ENCODE measurements around the gene OAT. TPM values are rescaled to one million over a fixed set of nuclear protein-coding genes. Genes with fewer than 3 reads are reported as not detected.

Gene OAT
- total and polyA plus RNA-seq, 4 donors: 26.2 to 75.3 (median 53.7) TPM

DNA sequence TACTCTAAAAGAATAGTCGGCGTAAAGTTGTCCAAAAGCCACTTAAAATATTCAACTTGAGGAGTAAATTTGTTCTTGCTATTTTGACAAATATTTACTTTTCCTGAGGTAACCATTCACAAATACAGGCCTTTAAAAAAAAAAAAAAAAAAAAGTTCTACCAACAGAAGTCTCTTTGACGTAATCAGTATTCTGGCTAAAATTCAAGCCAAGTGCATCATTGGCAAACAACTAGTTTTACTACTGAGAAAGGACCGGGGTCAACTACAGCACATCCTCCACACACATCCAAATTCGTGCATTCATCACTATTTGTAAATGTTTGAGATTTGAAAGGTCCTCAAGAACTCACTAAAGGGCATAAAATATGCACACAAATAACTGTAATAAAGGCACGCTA is 2.0 kb downstream of the OAT start:
- 64 to 81% methylated on average over 6 of the region's 6 CpGs for WGBS, 2 donors
- no peak overlapping the region for H3K9ac ChIP-seq (ENCODE audit: insufficient read depth in 1 of 2, low read length in 2 of 2)
- ATAC-seq (ENCODE audit: insufficient read depth, low FRiP score) (no peak), DNase-seq (peak in 2 of 3 donors; percentile 75 to 77)
- peaks cover 0 to 3% (median 0%) of the 10 kb centered on the region in 4 donors for H3K36me3 ChIP-seq (ENCODE audit: control insufficient read depth in 4 of 4, insufficient read depth in 4 of 4, low read length in 4 of 4)
- TF ChIP-seq, protein P1, sequence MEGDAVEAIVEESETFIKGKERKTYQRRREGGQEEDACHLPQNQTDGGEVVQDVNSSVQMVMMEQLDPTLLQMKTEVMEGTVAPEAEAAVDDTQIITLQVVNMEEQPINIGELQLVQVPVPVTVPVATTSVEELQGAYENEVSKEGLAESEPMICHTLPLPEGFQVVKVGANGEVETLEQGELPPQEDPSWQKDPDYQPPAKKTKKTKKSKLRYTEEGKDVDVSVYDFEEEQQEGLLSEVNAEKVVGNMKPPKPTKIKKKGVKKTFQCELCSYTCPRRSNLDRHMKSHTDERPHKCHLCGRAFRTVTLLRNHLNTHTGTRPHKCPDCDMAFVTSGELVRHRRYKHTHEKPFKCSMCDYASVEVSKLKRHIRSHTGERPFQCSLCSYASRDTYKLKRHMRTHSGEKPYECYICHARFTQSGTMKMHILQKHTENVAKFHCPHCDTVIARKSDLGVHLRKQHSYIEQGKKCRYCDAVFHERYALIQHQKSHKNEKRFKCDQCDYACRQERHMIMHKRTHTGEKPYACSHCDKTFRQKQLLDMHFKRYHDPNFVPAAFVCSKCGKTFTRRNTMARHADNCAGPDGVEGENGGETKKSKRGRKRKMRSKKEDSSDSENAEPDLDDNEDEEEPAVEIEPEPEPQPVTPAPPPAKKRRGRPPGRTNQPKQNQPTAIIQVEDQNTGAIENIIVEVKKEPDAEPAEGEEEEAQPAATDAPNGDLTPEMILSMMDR (IDR thresholded peaks at IDR 0.05; ENCODE audit: control extremely low read depth, extremely low read depth): no peak
- H3K9me3 ChIP-seq (ENCODE audit: control insufficient read depth in 4 of 4, insufficient read depth in 3 of 4, low read length in 3 of 4): no peaks in the 10 kb centered on the region
- H3K27me3 ChIP-seq (ENCODE audit: control insufficient read depth in 3 of 3, insufficient read depth in 3 of 3, low read length in 2 of 3): peaks cover 0 to 6% (median 0%) of the 10 kb centered on the region in 3 donors
- H3K4me1 ChIP-seq (ENCODE audit: control insufficient read depth in 5 of 5, insufficient read depth in 5 of 5, low read length in 5 of 5): peaks cover 0 to 31% (median 8%) of the 10 kb centered on the region in 5 donors
- H3K4me3 ChIP-seq: no peak overlapping the region
- no peak overlapping the region for H3K27ac ChIP-seq (ENCODE audit: low read depth in 1 of 2, low read length in 1 of 2)

DNA sequence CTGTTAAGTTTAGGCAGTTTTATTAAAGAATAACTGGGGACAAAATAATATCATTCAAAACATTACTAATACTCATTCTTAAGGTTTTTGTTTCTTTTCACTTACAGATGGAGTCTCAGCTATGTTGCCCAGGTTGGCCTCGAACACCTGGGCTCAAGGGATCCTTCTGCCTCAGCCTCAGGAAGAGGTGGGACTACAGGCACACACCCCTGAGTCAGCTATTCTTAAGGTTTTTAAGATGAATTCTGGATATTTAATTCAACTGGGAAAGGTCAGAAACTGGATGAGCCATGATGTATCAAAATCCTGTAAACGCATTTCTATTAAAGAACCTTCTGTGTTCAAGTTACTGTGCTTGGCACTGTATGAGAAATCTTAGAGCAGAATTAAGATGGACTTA is 3.5 kb downstream of the OAT start:
- H3K4me1 ChIP-seq (ENCODE audit: control insufficient read depth in 5 of 5, insufficient read depth in 5 of 5, low read length in 5 of 5): peaks cover 0 to 31% (median 8%) of the 10 kb centered on the region in 5 donors
- whole genome bisulfite sequencing, 2 donors: 82 to 94% methylated on average over 2 of the region's 2 CpGs
- DNase-seq (no peak), ATAC-seq (ENCODE audit: insufficient read depth, low FRiP score) (no peak)
- TF ChIP-seq, protein P1 (IDR thresholded peaks at IDR 0.05; ENCODE audit: control extremely low read depth, extremely low read depth): no peak
- peaks cover 3 to 14% (median 3%) of the 10 kb centered on the region in 4 donors for H3K36me3 ChIP-seq (ENCODE audit: control insufficient read depth in 4 of 4, insufficient read depth in 4 of 4, low read length in 4 of 4)
- no peaks in the 10 kb centered on the region for H3K27me3 ChIP-seq (ENCODE audit: control insufficient read depth in 3 of 3, insufficient read depth in 3 of 3, low read length in 2 of 3)
- H3K4me3 ChIP-seq: no peak overlapping the region
- H3K9ac ChIP-seq (ENCODE audit: insufficient read depth in 1 of 2, low read length in 2 of 2): no peak overlapping the region
- H3K9me3 ChIP-seq (ENCODE audit: control insufficient read depth in 4 of 4, insufficient read depth in 3 of 4, low read length in 3 of 4): no peaks in the 10 kb centered on the region
- H3K27ac ChIP-seq (ENCODE audit: low read depth in 1 of 2, low read length in 1 of 2): no peak overlapping the region

DNA sequence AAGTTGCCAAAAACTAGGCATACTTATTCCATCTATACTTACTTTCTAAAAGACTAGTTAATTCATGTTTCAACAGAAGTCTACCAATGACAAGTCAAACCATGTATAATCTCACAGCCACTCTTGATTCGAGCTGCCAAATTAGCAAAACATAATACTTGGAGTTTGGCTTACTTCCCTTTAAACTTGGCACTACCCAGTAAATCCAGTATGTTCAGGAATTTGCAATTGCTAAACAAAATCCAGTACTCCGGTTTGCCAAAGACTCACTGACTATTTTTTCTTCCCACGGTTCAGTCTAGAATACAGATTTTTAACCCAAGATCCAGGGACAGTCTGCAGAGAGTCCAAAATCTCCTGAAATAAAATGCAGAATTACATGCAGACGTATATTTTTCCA is 4.6 kb downstream of the OAT start:
- Histone ChIP-seq H3K4me1 (ENCODE audit: control insufficient read depth in 5 of 5, insufficient read depth in 5 of 5, low read length in 5 of 5) (peaks cover 0 to 28% (median 8%) of the 10 kb centered on the region in 5 donors), H3K36me3 (ENCODE audit: control insufficient read depth in 4 of 4, insufficient read depth in 4 of 4, low read length in 4 of 4) (peaks cover 3 to 18% (median 5%) of the 10 kb centered on the region in 4 donors), H3K9me3 (ENCODE audit: control insufficient read depth in 4 of 4, insufficient read depth in 3 of 4, low read length in 3 of 4) (no peaks in the 10 kb centered on the region), H3K27me3 (ENCODE audit: control insufficient read depth in 3 of 3, insufficient read depth in 3 of 3, low read length in 2 of 3) (no peaks in the 10 kb centered on the region), H3K27ac (ENCODE audit: low read depth in 1 of 2, low read length in 1 of 2) (no peak overlapping the region), H3K4me3 (no peak overlapping the region), H3K9ac (ENCODE audit: insufficient read depth in 1 of 2, low read length in 2 of 2) (no peak overlapping the region)
- WGBS, 2 donors: 37 to 61% methylated on average over 4 of the region's 4 CpGs
- TF ChIP-seq, protein P1 (IDR thresholded peaks at IDR 0.05; ENCODE audit: control extremely low read depth, extremely low read depth): no peak
- ATAC-seq (ENCODE audit: insufficient read depth, low FRiP score) (no peak), DNase-seq (peak in 2 of 3 donors; percentile 86 to 89)

DNA sequence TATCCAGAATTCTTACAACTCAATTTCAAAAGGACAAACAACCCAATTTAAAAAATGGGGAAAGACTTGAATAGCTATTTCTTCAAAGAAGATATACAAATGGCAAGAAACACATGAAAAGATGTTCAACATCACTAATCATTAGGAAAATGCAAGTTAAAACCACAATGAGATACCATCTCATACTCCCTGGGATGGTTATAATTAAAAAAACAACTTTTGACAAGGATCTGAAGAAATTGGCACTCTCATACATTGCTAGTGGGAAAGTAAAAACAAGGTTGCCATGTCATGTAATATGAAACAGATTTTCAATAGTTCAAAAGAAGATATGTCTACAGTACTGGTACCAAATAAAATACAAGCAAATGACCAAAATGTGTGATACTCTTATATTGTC is 9.0 kb downstream of the OAT start:
- Histone ChIP-seq H3K36me3 (ENCODE audit: control insufficient read depth in 4 of 4, insufficient read depth in 4 of 4, low read length in 4 of 4) (peaks cover 11 to 36% (median 16%) of the 10 kb centered on the region in 4 donors), H3K4me1 (ENCODE audit: control insufficient read depth in 5 of 5, insufficient read depth in 5 of 5, low read length in 5 of 5) (peaks cover 0 to 15% (median 3%) of the 10 kb centered on the region in 5 donors), H3K27me3 (ENCODE audit: control insufficient read depth in 3 of 3, insufficient read depth in 3 of 3, low read length in 2 of 3) (no peaks in the 10 kb centered on the region), H3K9ac (ENCODE audit: insufficient read depth in 1 of 2, low read length in 2 of 2) (no peak overlapping the region), H3K27ac (ENCODE audit: low read depth in 1 of 2, low read length in 1 of 2) (no peak overlapping the region), H3K4me3 (no peak overlapping the region), H3K9me3 (ENCODE audit: control insufficient read depth in 4 of 4, insufficient read depth in 3 of 4, low read length in 3 of 4) (no peaks in the 10 kb centered on the region)
- TF ChIP-seq, protein P1 (IDR thresholded peaks at IDR 0.05; ENCODE audit: control extremely low read depth, extremely low read depth): no peak
- DNase-seq (no peak), ATAC-seq (ENCODE audit: insufficient read depth, low FRiP score) (no peak)
